Measurements from ENCODE around the gene CAMK1D. TPM values are rescaled to one million over a fixed set of nuclear protein-coding genes. Genes with fewer than 3 reads are reported as not detected.

CAMK1D gene
- total RNA-seq, 4 donors from 2014 or later: 29.7 to 36.7 (median 33.3) TPM

- TF ChIP-seq CTCF (IDR thresholded peaks at IDR 0.05): no peak
- no peak for TF ChIP-seq POLR2A (IDR thresholded peaks at IDR 0.05)
- H3K4me3 ChIP-seq (ENCODE audit: low read depth, poor library complexity, severe bottlenecking): no peak overlapping the region
- WGBS, 2 donors: 40 to 100% methylated on average over 1 of the region's 1 CpG
- no peak for DNase-seq (ENCODE audit: low spot score in 2 of 2)
- intact Hi-C loops (cut with DNase I; ENCODE audit: low total_unique reads): no loop called here
These were observed 442.4 kb downstream of the CAMK1D start for GRCh38 chr10:12791728-12792127.

DNA sequence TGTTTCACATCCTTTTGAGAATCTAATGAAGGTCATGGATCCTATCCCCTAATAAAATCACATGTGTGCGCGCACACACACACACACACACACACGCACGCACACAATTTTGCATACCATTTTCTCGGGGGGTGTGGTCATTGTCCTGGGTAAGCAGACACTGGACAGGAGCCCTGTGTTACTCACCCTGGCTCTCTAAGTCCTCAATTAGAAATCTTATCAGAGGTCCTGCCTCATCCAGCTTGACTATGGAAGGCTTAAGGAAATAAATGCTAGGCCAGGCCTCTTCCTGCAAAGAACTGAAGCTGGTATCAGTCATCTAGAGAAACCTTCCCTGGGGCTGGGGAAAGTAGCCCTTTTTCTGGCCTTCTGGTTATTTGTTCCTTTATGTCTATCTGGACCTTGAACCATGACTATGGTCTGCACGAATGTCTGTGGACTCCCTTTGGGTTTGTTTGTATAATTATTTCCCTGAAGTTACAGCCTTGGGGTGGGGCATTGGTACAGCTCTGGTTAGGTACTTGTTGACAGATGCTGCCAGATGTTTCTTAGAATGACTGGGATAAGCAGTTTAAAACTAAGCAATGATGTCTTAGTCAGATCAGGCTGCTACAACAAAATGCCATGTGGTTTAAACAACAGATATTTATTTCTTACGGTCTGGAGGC lies 443.7 kb downstream of the CAMK1D start:
- no peak for DNase-seq (ENCODE audit: low spot score in 2 of 2)
- intact Hi-C loops (cut with DNase I; ENCODE audit: low total_unique reads): no loop called here
- no peak overlapping the region for H3K4me3 ChIP-seq (ENCODE audit: low read depth, poor library complexity, severe bottlenecking)
- TF ChIP-seq POLR2A (IDR thresholded peaks at IDR 0.05) (no peak), CTCF (IDR thresholded peaks at IDR 0.05) (no peak)
- 94 to 95% methylated on average over 7 of the region's 7 CpGs for WGBS, 2 donors

DNA sequence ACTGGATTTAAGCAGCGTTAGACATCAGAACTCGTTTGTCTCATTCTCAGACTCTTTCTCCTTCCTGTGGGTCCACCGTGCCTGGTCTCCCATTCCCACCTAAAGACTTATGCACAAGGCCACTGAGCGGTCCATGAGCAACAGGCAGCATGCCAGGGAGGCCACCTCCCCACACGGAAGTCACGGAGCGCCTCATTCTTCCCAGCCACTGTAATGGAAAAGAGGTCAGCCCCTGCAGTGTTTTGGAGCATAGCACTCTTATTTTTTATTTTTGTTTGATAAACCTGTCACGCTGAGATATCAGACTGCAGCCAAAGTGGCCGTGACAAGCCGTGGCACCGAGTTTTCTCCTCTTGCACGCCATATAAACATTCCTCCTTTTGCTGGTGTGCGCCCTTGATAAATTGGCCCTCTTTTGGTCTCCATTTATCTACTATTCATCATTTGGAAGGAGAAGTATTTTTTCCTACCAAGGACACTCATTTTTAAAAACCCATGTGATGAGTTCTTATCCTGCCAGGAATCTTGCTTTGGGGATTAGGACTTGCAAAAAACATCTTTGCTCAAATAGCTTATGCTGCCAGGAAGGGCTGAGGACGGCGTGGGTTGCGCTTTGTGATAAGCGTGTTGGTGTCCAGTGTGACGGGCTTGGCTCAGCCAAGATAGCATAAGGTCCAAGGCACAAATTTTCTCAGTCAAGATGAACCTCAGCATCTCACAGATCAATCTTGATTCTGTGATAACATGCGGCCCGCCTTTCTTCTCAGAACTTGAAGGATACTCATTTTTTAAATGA lies 446.2 kb downstream of the CAMK1D start:
- WGBS, 2 donors: 79 to 84% methylated on average over 20 of the region's 20 CpGs
- intact Hi-C loops (cut with DNase I; ENCODE audit: low total_unique reads): no loop called here
- no peak overlapping the region for H3K4me3 ChIP-seq (ENCODE audit: low read depth, poor library complexity, severe bottlenecking)
- DNase-seq (ENCODE audit: low spot score in 2 of 2): no peak
- no peak for TF ChIP-seq POLR2A (IDR thresholded peaks at IDR 0.05)
- no peak for TF ChIP-seq CTCF (IDR thresholded peaks at IDR 0.05)

DNA sequence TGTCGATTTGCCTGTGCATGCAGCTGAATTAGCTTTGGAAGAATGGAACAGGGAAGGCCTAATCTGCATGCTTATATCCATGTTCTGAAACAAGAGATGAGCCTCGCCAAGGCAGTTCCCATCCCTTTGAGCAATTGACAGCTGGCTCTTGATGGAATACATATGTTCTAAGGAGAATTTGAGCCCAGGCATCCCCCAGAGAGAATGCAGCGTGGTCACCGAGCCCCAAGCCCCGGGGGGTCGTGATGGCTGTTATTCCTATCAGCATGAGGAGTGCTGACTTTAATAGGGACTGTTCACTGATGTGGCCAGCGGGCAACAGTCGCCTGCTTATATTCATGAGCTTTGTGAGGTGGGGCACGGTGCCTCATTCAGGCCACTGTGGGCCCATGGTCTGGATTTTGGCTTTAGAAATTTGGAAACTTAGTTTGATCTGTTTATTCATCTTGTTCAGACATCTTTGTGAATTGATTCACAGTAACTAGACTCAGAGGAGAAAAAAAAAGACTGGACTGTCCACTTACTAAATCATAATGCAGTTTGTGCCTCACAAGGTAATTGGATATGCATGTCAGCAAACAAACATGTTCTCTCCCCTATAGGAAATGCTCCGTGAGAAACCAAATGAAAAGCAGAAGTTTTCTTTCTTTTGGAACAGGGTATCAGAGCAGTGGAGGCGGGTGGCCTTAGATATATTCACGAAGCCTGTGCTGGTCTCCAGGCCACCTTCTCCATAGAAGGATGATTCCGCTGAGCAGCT lies 447.2 kb downstream of the CAMK1D start:
- intact Hi-C loops (cut with DNase I; ENCODE audit: low total_unique reads): no loop called here
- H3K4me3 ChIP-seq (ENCODE audit: low read depth, poor library complexity, severe bottlenecking): no peak overlapping the region
- DNase-seq (ENCODE audit: low spot score in 2 of 2): no peak
- no peak for TF ChIP-seq CTCF (IDR thresholded peaks at IDR 0.05)
- no peak for TF ChIP-seq POLR2A (IDR thresholded peaks at IDR 0.05)
- 77 to 84% methylated on average over 13 of the region's 13 CpGs for WGBS, 2 donors

GRCh38 chr10:12797471-12798262 lies 448.3 kb downstream of the CAMK1D start:
- TF ChIP-seq POLR2A (IDR thresholded peaks at IDR 0.05) (no peak), CTCF (IDR thresholded peaks at IDR 0.05) (no peak)
- intact Hi-C loops (cut with DNase I; ENCODE audit: low total_unique reads): no loop called here
- DNase-seq (ENCODE audit: low spot score in 2 of 2): no peak
- WGBS, 2 donors: 82 to 86% methylated on average over 11 of the region's 11 CpGs
- no peak overlapping the region for H3K4me3 ChIP-seq (ENCODE audit: low read depth, poor library complexity, severe bottlenecking)
